GM12891 (cell line): ENCODE measurements around the gene CELSR1.

ENCODE experiments used
- PAX5 ChIP-seq: IDR thresholded peaks from 2 replicates; pipeline ENCODE4 v1.6.1; 2011; ENCODE audit warnings: low read length, moderate library complexity, mild to moderate bottlenecking; ENCODE audit not compliant: insufficient read depth, severe bottlenecking
- POLR2A ChIP-seq: IDR thresholded peaks from 2 replicates; pipeline ENCODE4 v1.6.1; 2011; ENCODE audit warnings: low read depth, low read length, control low read depth
- POLR2AphosphoS5 ChIP-seq: IDR thresholded peaks from 2 replicates; pipeline ENCODE4 v1.6.1; 2011; ENCODE audit warnings: low read depth, low read length, control low read depth
- POU2F2 ChIP-seq: IDR thresholded peaks from 2 replicates; pipeline ENCODE4 v1.6.1; 2011; ENCODE audit warnings: low read depth, mild to moderate bottlenecking, control low read depth, low read length, moderate library complexity
- TAF1 ChIP-seq: IDR thresholded peaks from 2 replicates; pipeline ENCODE4 v1.6.1; 2011; ENCODE audit warnings: low read depth, low read length, control low read depth

GRCh38 chr22:46584081-46584921 is 46.9 kb upstream of the CELSR1 start:
- TF ChIP-seq POLR2A = no peak
- no peak for TF ChIP-seq POLR2AphosphoS5
- no peak for TF ChIP-seq POU2F2
- TF ChIP-seq TAF1 = no peak
- no peak for TF ChIP-seq PAX5
